Right lobe of liver (tissue), 6 donors: ENCODE data around the gene CDC42EP4. TPM values are rescaled to one million over a fixed set of nuclear protein-coding genes. Genes with fewer than 3 reads are reported as not detected.

Experiments
- ATAC-seq, 4 donors: fragments of 200-7000 bp; cut with Tn5 transposase; one replicate each; pipeline ENCODE4 v1.9.1; 2020; ENCODE audit warnings: mild to moderate bottlenecking in 4 of 4, moderate library complexity in 4 of 4
- DNase-seq, 3 donors: peaks; one replicate each; pipeline ENCODE4 v3.0.0-alpha.2; 2020
- H3K27ac ChIP-seq, 3 donors: fragments of 200-600 bp; one replicate each; pipeline ENCODE4 v1.8.0; 2022
- H3K27me3 ChIP-seq, 2 donors: fragments of 200-600 bp; one replicate each; pipeline ENCODE4 v1.8.0; 2022
- H3K36me3 ChIP-seq, 4 donors: fragments of 200-600 bp; sonication (generic) in 1 of 4; one replicate each; pipeline versions ENCODE4 v1.5.1 to v1.8.0; 2017 to 2022; ENCODE audit warnings: control low read depth in 1 of 4
- H3K4me1 ChIP-seq, 4 donors: fragments of 200-600 bp; sonication (generic) in 1 of 4; one replicate each; pipeline versions ENCODE4 v1.5.1 to v1.8.0; 2017 to 2022; ENCODE audit warnings: control low read depth in 1 of 4
- H3K4me3 ChIP-seq, 3 donors: fragments of 200-600 bp; one replicate each; pipeline ENCODE4 v1.8.0; 2022
- H3K9me3 ChIP-seq, 4 donors: fragments of 200-600 bp; sonication (generic) in 1 of 4; one replicate each; pipeline versions ENCODE4 v1.5.1 to v1.8.0; 2017 to 2022; ENCODE audit warnings: control low read depth in 1 of 4
- POLR2A ChIP-seq: fragments of 450-650 bp; IDR thresholded peaks from one replicate; pipeline ENCODE4 v1.6.1; 2017; ENCODE audit warnings: antibody characterized with exemption, mild to moderate bottlenecking
- WGBS: methylation state at CpG from one replicate; pipeline ENCODE4 v1.1.6; 2018; ENCODE audit warnings: low coverage, low lambda C conversion rate; ENCODE audit not compliant: insufficient coverage; ENCODE audit errors: missing lambda C conversion rate; 5-methylcytosine and 5-hydroxymethylcytosine counted together
- intact Hi-C, 2 donors: fragments of 100-400 bp; cut with DNase I; formaldehyde crosslinking; loops; one replicate each; pipeline versions ENCODE4 v1.11.2 to v1.14.1; 2022
- total RNA-seq, 6 experiments: library from RNA; depleted of rRNA in 2 of 6; stranded (reverse); fragments of >200 nt in 2 of 6; fragmentation: NEBNext Ultra II Directional in 3 of 6; extraction: Animal tissue kit (Norgen Biotek cat#: 25700) in 3 of 6; gene quantifications; one replicate each; pipeline versions ENCODE4 v1.1.0 to v1.2.4, GENCODE V29; 2016 to 2023
- TF ChIP-seq, protein P1 (sequence below), 4 donors: fragments of 200-600 bp in 3 of 4; fragments of 450-650 bp in 1 of 4; IDR thresholded peaks; one replicate each; pipeline versions ENCODE4 v1.5.1 to v1.8.0; 2016 to 2022; ENCODE audit warnings: antibody characterized with exemption in 4 of 4, mild to moderate bottlenecking in 2 of 4
- donor health status: DM: no; HTN: yes; CAD: no.
- donor health status: DM: no; HTN: no; CAD: no.
- donor health status: DM: no; HTN: no; CAD: no.
- donor health status: DM: no; HTN: yes; CAD: no.
- donor health status: DM: no; HTN: yes; CAD: no.

CDC42EP4 gene
- total RNA-seq, 6 experiments from 2014 or later = 27.5 to 34.9 (median 30.9) TPM

DNA sequence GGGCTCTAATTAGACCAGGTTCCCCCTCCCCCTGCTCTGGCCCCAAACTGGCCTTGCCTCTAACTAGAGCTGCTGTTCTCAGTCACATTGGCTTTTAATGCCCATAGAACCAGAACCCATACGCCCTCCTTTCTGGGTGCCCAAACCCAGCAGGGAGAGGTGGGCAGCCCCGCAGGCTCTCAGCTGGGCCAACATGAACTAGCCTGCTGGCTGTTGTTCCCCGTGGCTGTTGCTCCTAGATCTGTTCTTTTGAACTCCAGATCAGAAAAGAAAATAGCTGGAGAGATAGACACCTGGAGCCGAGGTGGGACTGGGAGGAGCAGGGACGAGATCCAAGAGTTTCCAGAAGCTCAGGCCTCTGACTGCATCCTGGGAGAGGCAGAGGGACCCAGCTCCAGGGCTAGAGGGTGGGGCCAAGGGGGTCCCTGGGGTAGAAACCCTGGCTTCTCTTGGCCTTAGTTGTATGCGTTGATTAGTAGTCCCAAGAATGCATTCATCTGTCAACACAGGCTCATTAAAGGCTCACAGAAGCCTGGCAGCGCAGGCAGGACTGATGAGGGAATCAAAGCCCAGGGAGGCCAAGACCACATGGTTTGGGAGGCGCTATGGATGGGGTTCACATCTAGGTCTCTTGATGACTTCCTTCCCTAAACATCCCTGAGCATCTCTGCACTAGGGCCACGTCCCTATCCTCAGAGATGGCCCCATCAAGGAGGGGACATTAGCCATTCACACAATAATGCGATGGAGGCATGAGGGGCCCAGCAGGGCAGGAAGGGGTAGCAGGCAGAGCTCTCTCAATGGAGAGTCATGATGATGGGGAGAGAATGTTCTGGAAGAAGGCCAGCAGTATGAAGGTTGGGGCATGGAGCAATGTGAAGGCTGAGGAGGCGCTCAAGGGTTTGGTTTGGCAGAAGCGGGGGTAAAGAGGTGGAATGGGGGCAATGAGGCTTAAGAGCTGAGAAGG, 48.8 kb downstream of the CDC42EP4 start:
- Histone ChIP-seq H3K4me1 (peaks cover 0 to 14% (median 6%) of the 10 kb centered on the region in 4 donors), H3K4me3 (no peak overlapping the region), H3K36me3 (no peaks in the 10 kb centered on the region), H3K9me3 (no peaks in the 10 kb centered on the region), H3K27ac (peak overlapping the region; percentile 57 to 86 (median 74)), H3K27me3 (no peaks in the 10 kb centered on the region)
- intact Hi-C loops = no loop called here
- TF ChIP-seq, protein P1, sequence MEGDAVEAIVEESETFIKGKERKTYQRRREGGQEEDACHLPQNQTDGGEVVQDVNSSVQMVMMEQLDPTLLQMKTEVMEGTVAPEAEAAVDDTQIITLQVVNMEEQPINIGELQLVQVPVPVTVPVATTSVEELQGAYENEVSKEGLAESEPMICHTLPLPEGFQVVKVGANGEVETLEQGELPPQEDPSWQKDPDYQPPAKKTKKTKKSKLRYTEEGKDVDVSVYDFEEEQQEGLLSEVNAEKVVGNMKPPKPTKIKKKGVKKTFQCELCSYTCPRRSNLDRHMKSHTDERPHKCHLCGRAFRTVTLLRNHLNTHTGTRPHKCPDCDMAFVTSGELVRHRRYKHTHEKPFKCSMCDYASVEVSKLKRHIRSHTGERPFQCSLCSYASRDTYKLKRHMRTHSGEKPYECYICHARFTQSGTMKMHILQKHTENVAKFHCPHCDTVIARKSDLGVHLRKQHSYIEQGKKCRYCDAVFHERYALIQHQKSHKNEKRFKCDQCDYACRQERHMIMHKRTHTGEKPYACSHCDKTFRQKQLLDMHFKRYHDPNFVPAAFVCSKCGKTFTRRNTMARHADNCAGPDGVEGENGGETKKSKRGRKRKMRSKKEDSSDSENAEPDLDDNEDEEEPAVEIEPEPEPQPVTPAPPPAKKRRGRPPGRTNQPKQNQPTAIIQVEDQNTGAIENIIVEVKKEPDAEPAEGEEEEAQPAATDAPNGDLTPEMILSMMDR (IDR thresholded peaks at IDR 0.05) = no peak
- TF ChIP-seq POLR2A = no peak
- ATAC-seq (peak in 2 of 4 donors; percentile 14 to 46), DNase-seq (peak in 1 of 3 donors; percentile 39)
- 71% methylated on average over 11 of the region's 12 CpGs for WGBS

DNA sequence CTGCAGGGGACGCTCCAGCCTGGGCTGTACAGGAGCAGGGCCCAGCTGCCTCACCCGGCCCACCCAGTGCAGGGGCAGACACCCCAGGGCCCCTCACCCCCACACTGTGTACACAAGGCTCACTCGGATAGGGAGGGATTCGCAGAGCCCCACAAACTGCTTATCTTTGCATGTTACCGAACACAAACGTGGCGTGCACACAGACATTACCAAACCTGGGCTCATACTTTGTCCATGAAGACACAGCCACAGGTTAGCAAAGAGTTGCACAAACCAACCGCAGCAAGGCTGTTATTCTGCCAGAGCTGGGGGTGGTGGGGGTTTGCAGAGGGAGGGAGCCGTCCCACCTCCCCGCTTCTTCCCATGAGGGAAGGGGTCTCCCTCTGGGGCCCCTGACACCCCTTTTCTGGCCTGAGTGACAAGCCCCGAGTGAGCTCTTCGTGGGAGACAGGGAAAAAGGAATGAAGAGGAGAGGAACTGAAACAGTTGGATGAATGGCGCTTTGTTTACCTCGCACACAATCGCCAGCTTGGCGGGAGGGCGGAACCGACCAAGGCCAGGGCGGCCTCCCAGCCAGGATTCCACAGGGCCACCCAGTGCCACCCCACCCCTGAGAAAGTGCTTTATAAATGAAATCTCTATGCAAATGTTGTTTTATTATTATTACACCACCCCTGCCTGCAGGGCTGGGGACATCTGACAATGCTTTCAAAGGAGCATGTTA, 49.7 kb downstream of the CDC42EP4 start:
- intact Hi-C loops = no loop called here
- Histone ChIP-seq H3K36me3 (no peaks in the 10 kb centered on the region), H3K27ac (peak overlapping the region; percentile 57 to 86 (median 74)), H3K4me1 (peaks cover 0 to 14% (median 6%) of the 10 kb centered on the region in 4 donors), H3K27me3 (no peaks in the 10 kb centered on the region), H3K9me3 (no peaks in the 10 kb centered on the region), H3K4me3 (peak overlapping the region in 2 of 3 donors; percentile 32 to 48)
- TF ChIP-seq, protein P1 (IDR thresholded peaks at IDR 0.05) = no peak
- TF ChIP-seq POLR2A = peak; percentile 36
- WGBS = 40% methylated on average over 9 of the region's 19 CpGs
- ATAC-seq (peak; percentile 87 to 93 (median 92)), DNase-seq (peak; percentile 63 to 81 (median 75))

DNA sequence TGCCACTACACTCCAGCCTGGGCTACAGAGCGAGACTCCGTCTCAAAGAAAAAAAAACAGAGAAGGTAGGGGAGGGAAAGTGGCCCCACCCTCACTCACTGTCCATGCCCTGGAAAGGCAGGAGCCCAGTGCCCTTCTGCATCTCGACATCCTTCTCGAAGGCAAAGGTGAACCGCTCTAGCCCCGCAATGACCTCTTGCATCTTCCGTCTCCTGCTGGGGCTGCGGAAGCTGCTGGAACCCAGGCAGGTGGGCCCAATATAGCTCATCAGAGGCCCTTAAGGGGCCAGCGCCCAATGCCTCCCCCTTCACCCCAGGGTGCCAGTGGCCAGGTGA, 50.2 kb downstream of the CDC42EP4 start, which contains the start of gene CPSF4L:
Gene CPSF4L (minus strand): TSS at position 264 of the 335 bp plus-strand sequence. CDS start 62 bp downstream, at position 202.
- 100% methylated on average over 1 of the region's 9 CpGs for WGBS
- H3K27me3 ChIP-seq = no peaks in the 10 kb centered on the region
- intact Hi-C loops = no loop called here
- H3K36me3 ChIP-seq = no peaks in the 10 kb centered on the region
- peak within 1 kb of the TSS; percentile 57 to 86 (median 74) for H3K27ac ChIP-seq
- peaks cover 0 to 14% (median 6%) of the 10 kb centered on the region in 4 donors for H3K4me1 ChIP-seq
- TF ChIP-seq POLR2A = no peak
- TF ChIP-seq, protein P1 (IDR thresholded peaks at IDR 0.05) = no peak
- H3K9me3 ChIP-seq = no peaks in the 10 kb centered on the region
- ATAC-seq = peak in 1 of 4 donors; percentile 2
- no peak for DNase-seq
- H3K4me3 ChIP-seq = peak within 1 kb of the TSS in 2 of 3 donors; percentile 32 to 48

DNA sequence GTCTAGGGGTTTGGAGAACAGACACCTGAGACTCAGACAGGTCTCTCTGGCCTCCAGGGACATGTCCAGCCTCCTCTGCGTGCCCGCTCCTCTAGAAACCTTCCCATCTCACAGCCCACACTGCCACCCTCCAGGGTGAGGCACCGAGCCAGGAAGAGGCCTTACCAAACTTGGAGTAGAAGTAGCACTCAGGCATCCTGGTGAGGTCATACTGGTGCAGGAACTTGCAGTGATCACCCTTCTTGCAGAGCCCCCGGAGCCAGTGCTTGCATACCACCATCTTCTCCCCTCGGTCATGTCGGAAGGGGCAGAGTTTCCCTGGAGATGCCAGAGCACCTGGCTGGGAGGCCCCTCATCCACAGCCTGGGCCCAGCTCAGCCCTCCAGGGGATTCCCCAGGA, 54.3 kb downstream of the CDC42EP4 start:
- Histone ChIP-seq H3K27ac (no peak overlapping the region), H3K27me3 (no peaks in the 10 kb centered on the region), H3K9me3 (no peaks in the 10 kb centered on the region), H3K36me3 (no peaks in the 10 kb centered on the region), H3K4me1 (peaks cover 0 to 11% (median 3%) of the 10 kb centered on the region in 4 donors), H3K4me3 (no peak overlapping the region)
- WGBS = no CpG with 5 or more reads among the region's 6 CpGs
- DNase-seq (peak in 1 of 3 donors; percentile 22), ATAC-seq (no peak)
- TF ChIP-seq, protein P1 (IDR thresholded peaks at IDR 0.05) = no peak
- TF ChIP-seq POLR2A = no peak
- intact Hi-C loops = loop anchor here (5.0 kb wide), 1 partner anchor 110 kb away; no protein-coding TSS in a partner anchor
